GM19452 (cell line): ENCODE measurements around the gene CYP4V2.
"Not testable (repeated sequence)": the region's sequence is repeated elsewhere in the genome, so short reads cannot be mapped to it uniquely, and the experiment has no call there.

Experiments used
- ATAC-seq: cut with Tn5 transposase; IDR thresholded peaks from one replicate; pipeline ENCODE4 v1.9.1; 2021; ENCODE audit not compliant: unreplicated experiment

Gene CYP4V2

DNA sequence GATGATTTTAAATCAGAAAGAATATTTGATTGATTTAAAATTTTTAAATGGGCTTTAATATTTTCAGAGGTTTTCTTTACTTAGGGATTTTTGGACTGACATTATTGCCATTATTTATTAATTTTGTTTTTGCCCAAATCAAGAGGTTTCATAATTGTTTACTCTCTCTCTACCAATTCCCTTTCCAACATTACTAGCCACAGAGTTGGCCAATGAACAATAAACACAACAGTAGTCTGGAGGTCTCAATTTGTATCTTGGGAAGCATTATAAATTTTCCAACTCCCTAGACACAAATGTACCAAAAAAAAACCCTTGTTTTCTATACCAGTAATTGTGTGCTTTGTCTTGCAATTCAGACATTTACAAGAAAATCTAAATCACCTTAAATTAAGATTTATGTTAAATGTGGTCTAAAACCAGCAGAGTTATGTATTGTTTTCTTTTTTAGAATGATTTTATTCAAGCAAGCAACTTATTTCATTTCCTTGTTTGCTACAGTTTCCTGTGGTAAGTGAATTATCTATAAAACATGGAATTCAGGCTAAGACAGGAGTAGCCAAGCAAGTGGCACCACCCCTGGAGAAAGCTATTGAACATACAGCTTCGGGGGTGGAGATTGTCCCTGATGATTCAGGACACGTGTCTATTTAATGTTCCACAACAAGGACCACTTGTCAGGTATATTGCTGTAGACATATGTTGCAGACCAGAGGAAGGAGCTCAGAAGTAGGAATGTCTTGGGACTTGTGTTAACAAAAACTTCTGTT, 36.6 kb downstream of the CYP4V2 start:
- no peak for ATAC-seq

DNA sequence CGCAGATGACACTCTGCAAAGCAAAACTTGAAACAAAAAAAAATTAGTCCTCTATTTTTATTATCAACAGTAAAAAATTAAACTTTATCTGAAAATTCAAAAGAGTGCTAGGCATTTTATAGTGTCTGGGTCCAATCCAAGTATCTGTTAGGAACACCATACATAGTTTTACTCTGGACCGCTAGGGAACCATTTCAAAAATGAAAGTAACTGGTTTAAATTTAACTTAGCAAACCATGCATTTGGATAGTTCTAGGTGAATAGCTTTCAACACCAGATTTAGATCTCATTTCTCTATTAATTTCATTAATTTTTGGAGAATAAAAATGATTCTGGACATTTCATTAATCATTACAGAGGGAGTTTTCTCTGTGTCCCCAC, 37.1 kb downstream of the CYP4V2 start:
- ATAC-seq: no peak

DNA sequence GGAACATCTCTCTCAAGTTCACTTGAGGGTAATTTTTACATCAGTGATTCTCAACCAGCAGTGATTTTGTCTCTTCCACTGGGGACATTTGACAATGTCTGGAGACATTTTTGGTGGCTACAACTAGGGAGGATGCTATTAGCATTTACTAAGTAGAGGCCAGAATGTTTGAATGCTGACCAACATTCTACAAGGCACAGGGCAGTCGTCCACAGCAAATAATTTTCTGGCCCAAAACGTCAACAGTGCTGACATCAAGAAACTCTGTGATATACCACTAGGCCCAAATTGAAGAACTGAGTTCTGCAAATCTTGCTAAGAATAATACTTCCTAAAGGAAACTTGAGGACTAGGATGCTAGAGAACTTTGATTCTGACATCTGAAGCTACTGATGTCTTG, 43.0 kb downstream of the CYP4V2 start:
- ATAC-seq: no peak

GRCh38 chr4:186236126-186236525, 44.8 kb downstream of the CYP4V2 start:
- ATAC-seq: no peak

DNA sequence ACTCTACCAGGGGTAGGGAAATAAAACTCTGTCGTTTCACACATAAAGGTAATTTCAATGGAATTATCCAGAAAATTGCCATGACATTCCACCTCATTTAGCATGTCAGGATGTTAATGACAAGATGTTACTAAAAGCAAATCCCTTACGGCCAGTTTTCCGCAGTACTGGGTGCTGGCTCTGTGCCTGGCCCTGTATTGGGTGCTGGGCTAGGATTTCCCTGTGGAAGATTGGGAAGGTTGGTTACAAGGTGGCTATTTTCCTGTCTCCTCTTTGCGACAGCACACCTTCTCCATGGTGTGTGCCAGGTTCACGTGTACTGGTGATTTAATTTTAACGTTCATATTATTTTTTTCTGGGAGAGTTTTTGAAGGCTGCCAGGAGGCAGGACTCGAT, 49.1 kb downstream of the CYP4V2 start:
- ATAC-seq: no peak

DNA sequence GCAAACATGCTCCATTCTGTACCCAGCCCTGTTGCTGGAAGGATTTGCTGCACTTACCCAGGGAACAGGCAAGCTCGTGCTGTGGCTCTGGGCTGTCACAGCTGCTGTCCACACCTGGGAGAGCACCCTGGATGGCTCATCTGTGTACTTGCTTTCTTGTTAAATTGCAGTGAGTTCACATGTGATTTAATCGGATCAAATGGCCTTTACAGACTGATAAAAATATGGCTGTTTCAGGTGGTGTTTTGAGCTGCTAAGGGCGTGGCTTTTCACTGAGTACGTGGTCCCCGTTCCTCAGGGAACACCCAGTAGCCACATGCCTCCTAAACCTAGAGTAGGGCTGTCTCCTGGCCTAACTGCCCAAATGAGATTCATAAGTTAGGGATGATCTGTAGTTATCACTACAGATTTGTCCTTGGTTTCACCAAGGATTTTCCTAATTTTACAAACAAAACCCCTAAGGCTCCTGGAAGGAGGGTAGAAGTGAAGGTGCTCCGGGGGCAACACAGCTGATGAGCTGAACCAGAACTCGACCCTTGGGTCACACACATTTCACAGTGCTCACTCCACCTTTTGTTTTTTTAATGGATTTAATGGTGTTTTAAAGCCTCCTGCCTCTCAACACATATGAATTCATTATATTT, 49.6 kb downstream of the CYP4V2 start:
- no peak for ATAC-seq

GRCh38 chr4:186241616-186242015, 50.2 kb downstream of the CYP4V2 start:
- no peak for ATAC-seq

DNA sequence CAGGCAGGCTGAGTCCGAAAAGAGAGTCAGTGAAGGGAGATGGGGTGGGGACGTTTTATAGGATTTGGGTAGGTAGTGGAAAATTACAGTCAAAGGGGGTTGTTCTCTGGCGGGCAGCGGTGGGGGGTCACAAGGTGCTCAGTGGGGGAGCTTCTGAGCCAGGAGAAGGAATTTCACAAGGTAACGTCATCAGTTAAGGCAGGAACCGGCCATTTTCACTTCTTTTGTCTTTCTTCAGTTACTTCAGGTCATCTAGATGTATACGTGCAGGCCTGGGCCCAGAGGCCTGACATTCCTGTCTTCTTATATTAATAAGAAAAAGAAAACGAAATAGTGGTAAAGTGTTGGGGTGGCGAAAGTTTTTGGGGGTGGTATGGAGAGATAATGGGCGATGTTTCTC, 50.7 kb downstream of the CYP4V2 start:
- not testable (repeated sequence) for ATAC-seq

GRCh38 chr4:186243331-186243730, 52.0 kb downstream of the CYP4V2 start:
- ATAC-seq: no peak

GRCh38 chr4:186244835-186245234, 53.5 kb downstream of the CYP4V2 start:
- ATAC-seq: no peak

DNA sequence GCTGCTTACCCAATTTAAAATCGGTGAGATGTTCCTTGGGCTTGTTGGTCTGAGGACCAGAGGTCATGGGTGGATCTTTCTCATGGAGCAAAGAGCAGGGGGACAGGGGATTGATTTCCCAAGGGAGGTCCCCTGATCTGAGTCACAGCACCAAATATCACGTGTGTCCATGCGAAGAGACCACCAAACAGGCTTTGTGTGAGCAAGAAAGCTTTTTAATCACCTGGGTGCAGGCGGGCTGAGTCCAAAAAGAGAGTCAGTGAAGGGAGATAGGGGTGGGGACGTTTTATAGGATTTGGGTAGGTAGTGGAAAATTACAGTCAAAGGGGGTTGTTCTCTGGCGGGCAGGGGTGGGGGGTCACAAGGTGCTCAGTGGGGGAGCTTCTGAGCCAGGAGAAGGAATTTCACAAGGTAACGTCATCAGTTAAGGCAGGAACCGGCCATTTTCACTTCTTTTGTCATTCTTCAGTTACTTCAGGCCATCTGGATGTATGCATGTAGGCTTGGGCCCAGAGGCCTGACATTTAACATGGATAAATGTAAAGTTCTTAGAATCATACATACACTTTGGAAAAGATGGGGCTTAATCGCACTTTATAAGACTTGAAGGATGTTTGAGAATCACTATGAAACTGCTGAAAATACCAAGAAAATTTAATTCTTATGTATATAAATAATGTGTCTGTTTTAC, 55.8 kb downstream of the CYP4V2 start:
- ATAC-seq: not testable (repeated sequence)

GRCh38 chr4:186248643-186249042, 57.3 kb downstream of the CYP4V2 start:
- no peak for ATAC-seq

GRCh38 chr4:186249785-186250754, 58.7 kb downstream of the CYP4V2 start:
- no peak for ATAC-seq

DNA sequence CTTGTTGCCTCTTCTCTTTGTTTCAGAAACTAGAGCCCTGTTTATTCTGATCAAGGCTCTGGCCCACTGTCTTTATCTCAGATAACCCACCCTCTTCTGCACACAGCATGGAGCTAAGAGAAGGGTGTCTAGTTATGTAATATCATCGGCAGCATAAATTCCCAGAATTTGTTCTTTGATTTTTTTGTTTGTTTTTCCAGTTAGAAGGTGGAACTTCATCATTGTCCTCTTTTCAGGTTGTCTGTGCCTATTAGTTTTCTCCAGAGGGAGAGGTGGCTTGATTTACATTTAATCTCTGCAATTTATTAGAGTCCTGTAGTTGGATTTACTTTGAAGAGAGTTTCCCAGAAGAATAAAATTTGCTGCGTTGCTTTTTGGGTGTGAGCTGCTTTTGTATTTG, 59.4 kb downstream of the CYP4V2 start:
- no peak for ATAC-seq

GRCh38 chr4:186255122-186255521, 63.8 kb downstream of the CYP4V2 start:
- no peak for ATAC-seq

DNA sequence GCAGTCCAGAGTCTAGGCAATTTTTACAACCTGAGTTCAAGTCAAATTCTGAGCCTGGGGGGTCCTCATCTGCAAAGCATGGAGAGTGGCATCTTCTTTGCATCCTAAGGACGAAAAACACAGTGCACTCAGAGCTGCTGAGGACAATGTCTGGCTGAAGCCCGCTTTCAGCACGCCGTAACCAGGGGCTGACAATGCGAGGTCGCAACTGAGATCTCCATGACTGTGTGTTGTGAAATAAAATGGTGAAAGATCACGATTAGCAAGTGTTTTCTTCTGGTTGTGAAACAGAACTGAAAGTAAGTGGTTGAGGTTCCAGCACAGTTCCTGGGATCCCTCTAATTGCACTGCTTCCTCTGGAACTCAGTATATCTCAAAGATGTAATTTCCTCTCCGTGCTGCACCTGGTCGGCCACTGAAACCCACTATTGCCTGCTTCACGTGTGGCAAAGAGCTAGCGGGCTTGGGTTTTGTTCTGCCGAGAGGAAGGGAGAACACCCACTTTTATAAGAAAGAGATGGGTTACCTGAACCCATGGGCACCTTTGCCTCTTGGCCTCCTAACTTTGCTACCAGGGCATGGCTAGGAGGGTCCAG, 66.9 kb downstream of the CYP4V2 start:
- no peak for ATAC-seq

DNA sequence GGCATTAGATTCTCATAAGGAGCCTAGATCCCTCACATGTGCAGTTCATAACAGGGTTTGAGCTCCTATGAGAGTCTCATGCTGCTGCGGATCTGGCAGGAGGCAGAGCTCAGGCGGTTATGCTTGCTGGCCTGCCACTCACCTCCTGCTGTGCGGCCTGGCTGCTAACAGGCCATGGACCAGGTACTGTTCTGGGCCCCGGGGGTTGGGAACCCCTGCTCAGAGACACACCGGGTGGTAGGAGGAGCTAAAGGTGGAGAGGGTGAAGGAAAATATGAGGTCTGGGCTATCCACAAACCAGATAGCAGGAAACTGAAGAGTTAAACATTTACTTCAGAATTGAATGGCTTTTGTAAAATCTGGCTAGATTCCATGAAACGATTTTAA, 68.7 kb downstream of the CYP4V2 start:
- no peak for ATAC-seq
